ENCODE results near the gene SCAPER. TPM values are rescaled to one million over a fixed set of nuclear protein-coding genes. Genes with fewer than 3 reads are reported as not detected.
A peak's percentile ranks its signal among the peaks of the same experiment; 100 is the strongest.

The SCAPER gene
- total RNA-seq, 1 donor = 9.1 TPM

GRCh38 chr15:76588811-76589747, 316.1 kb downstream of the SCAPER start:
- TF ChIP-seq, protein P1, sequence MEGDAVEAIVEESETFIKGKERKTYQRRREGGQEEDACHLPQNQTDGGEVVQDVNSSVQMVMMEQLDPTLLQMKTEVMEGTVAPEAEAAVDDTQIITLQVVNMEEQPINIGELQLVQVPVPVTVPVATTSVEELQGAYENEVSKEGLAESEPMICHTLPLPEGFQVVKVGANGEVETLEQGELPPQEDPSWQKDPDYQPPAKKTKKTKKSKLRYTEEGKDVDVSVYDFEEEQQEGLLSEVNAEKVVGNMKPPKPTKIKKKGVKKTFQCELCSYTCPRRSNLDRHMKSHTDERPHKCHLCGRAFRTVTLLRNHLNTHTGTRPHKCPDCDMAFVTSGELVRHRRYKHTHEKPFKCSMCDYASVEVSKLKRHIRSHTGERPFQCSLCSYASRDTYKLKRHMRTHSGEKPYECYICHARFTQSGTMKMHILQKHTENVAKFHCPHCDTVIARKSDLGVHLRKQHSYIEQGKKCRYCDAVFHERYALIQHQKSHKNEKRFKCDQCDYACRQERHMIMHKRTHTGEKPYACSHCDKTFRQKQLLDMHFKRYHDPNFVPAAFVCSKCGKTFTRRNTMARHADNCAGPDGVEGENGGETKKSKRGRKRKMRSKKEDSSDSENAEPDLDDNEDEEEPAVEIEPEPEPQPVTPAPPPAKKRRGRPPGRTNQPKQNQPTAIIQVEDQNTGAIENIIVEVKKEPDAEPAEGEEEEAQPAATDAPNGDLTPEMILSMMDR (IDR thresholded peaks at IDR 0.05; ENCODE audit: insufficient read depth, low read depth, low read length) = no peak
- no peak for DNase-seq (ENCODE audit: low read depth)
- no peak overlapping the region for H3K4me3 ChIP-seq (ENCODE audit: low read depth, low read length)

DNA sequence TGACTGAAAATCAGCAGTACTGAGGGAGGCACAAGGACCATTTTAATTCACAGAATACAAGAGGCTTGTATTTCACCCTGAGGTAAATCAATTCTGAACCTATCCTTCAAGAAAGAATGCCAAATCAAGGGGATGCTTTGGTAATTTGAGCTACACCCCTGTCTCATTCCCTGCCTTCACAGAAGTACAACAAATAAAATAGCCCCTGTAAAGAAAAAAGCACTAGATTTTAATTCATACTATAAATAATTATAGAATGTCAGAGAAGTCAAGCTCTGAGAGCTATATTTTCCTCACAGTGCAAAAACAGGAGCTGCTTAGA, 319.6 kb downstream of the SCAPER start:
- no peak for DNase-seq (ENCODE audit: low read depth)
- TF ChIP-seq, protein P1 (IDR thresholded peaks at IDR 0.05; ENCODE audit: insufficient read depth, low read depth, low read length) = no peak
- no peak overlapping the region for H3K4me3 ChIP-seq (ENCODE audit: low read depth, low read length)

DNA sequence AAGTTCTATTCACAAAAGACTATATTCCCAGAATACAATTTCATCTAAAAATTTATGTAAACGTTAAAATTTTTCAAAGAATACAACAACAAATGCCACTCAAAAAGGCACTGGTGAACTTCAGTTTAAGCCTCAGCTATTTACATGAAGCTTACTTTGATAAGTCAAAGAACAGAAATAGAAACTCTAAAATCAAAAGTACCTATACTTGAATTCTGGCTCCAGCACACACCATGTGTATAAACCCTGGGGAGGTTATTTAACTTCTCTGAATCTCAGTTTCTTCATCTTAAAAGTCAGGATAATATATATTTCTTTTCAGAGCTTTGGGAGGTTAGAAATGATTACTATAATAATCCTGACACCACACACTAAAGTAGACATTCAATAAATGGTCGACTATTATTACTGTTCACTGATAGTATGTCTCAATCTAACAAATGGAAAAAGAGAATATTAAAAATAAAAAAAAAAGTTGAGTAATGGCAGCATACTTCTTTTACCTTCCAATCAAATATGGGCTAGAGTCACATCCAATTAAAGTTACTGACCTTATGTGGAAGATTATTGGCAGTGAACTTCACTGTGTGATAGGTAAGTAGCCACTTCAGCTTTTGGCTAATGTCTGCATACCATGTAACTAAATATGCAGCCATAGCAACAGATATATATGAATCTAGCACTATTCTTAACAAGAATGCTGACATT, 320.1 kb downstream of the SCAPER start:
- TF ChIP-seq, protein P1 (IDR thresholded peaks at IDR 0.05; ENCODE audit: insufficient read depth, low read depth, low read length) = no peak
- H3K4me3 ChIP-seq (ENCODE audit: low read depth, low read length) = no peak overlapping the region
- DNase-seq (ENCODE audit: low read depth) = no peak

DNA sequence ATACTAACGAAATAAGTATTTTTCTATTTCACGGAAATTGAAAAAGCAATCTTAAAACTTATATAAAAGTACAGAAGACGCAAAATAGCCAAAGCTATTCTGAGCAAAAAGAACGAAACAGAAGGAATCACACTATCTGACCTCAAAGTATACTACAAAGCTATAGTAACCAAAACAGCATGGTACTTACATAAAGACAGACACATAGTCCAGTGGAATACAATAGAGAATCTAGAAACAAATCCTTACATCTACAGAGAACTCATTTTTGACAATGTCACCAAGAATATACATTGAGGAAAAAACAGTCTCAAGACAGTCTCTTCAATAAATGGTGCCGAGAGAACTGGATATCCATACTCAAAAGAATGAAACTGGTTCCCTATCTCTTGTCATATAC, 322.6 kb downstream of the SCAPER start:
- TF ChIP-seq, protein P1 (IDR thresholded peaks at IDR 0.05; ENCODE audit: insufficient read depth, low read depth, low read length) = no peak

GRCh38 chr15:76577879-76578512, 327.1 kb downstream of the SCAPER start:
- H3K4me3 ChIP-seq (ENCODE audit: low read depth, low read length) = no peak overlapping the region
- DNase-seq (ENCODE audit: low read depth) = no peak
- TF ChIP-seq, protein P1 (IDR thresholded peaks at IDR 0.05; ENCODE audit: insufficient read depth, low read depth, low read length) = no peak

More for the DNA sequence above, 322.6 kb downstream of the SCAPER start:
- no peak for DNase-seq (ENCODE audit: low read depth)
- no peak overlapping the region for H3K4me3 ChIP-seq (ENCODE audit: low read depth, low read length)

- peak; percentile 65 for DNase-seq (ENCODE audit: low read depth)
- no peak overlapping the region for H3K4me3 ChIP-seq (ENCODE audit: low read depth, low read length)
- TF ChIP-seq, protein P1 (IDR thresholded peaks at IDR 0.05; ENCODE audit: insufficient read depth, low read depth, low read length) = no peak
These were observed 328.4 kb downstream of the SCAPER start for GRCh38 chr15:76576523-76577279.
